GM12874 (cell line): ENCODE data around the gene NUTM1.

Source experiments
- CTCF ChIP-seq: IDR thresholded peaks from 2 replicates; pipeline ENCODE4 v1.5.1; 2011; ENCODE audit warnings: low read depth, mild to moderate bottlenecking, control low read depth, low read length, moderate library complexity; ENCODE audit not compliant: insufficient read depth

Gene NUTM1

GRCh38 chr15:34342737-34343575 is at the start of gene NUTM1, which contains the start of gene NOP10:
TSS of gene NUTM1 (plus strand) at chr15:34343315. CDS start at chr15:34343697, 382 bp downstream.
TSS of gene NOP10 (minus strand) at chr15:34343136. CDS start at chr15:34343073, 63 bp downstream.
- TF ChIP-seq CTCF: peak; percentile 92

GRCh38 chr15:34297059-34297458 is 46.1 kb upstream of the NUTM1 start:
- TF ChIP-seq CTCF: no peak

- no peak for TF ChIP-seq CTCF
Measured at GRCh38 chr15:34301058-34301457, 42.1 kb upstream of the NUTM1 start.

- TF ChIP-seq CTCF: no peak
Measured at GRCh38 chr15:34304613-34305012, 38.5 kb upstream of the NUTM1 start.

- no peak for TF ChIP-seq CTCF
Measured at GRCh38 chr15:34311563-34311962, 31.6 kb upstream of the NUTM1 start.

- TF ChIP-seq CTCF: no peak
Measured at GRCh38 chr15:34314491-34315490, 28.3 kb upstream of the NUTM1 start.
